Limb (tissue), 2 donors: ENCODE measurements around the gene SNRNP25.
"Not testable (repeated sequence)": the region's sequence is repeated elsewhere in the genome, so short reads cannot be mapped to it uniquely, and the experiment has no call there.

Experiments
- DNase-seq, 2 donors: peaks; one replicate each; pipeline ENCODE4 v3.0.0-alpha.2; 2016; ENCODE audit errors: extremely low spot score in 2 of 2

SNRNP25 gene

GRCh38 chr16:53346-54236, at the start of gene SNRNP25, which contains the start of gene POLR3K:
TSS of gene SNRNP25 (plus strand) at chr16:53828. CDS start at chr16:54017, 189 bp downstream.
TSS of gene POLR3K (minus strand) at chr16:53608. CDS start at chr16:53586, 22 bp downstream.
- DNase-seq: peak; percentile 98 to 99

- DNase-seq: peak in 1 of 2 donors; percentile 39
These were observed 43.5 kb upstream of the SNRNP25 start for GRCh38 chr16:9903-10665.

- not testable (repeated sequence) for DNase-seq
These were observed 42.9 kb upstream of the SNRNP25 start for GRCh38 chr16:10772-11171.

GRCh38 chr16:17062-17765, 36.4 kb upstream of the SNRNP25 start:
- DNase-seq: not testable (repeated sequence)

GRCh38 chr16:20886-21285, 32.7 kb upstream of the SNRNP25 start:
- not testable (repeated sequence) for DNase-seq

- DNase-seq: not testable (repeated sequence)
These were observed 29.5 kb upstream of the SNRNP25 start for GRCh38 chr16:24151-24550.

- DNase-seq: not testable (repeated sequence)
These were observed 27.7 kb upstream of the SNRNP25 start for GRCh38 chr16:25926-26348.

GRCh38 chr16:30627-31026, 23.0 kb upstream of the SNRNP25 start:
- DNase-seq: not testable (repeated sequence)

GRCh38 chr16:33154-33876, 20.3 kb upstream of the SNRNP25 start:
- not testable (repeated sequence) for DNase-seq

- DNase-seq: no peak
These were observed 19.6 kb upstream of the SNRNP25 start for GRCh38 chr16:33877-34647.

GRCh38 chr16:34648-34987, 19.0 kb upstream of the SNRNP25 start:
- no peak for DNase-seq

- DNase-seq: no peak
These were observed 18.5 kb upstream of the SNRNP25 start for GRCh38 chr16:35011-35677.

GRCh38 chr16:35678-36305, 17.8 kb upstream of the SNRNP25 start:
- DNase-seq: no peak

GRCh38 chr16:36336-36984, 17.2 kb upstream of the SNRNP25 start:
- DNase-seq: no peak

- no peak for DNase-seq
These were observed 16.1 kb upstream of the SNRNP25 start for GRCh38 chr16:37511-37910.

- DNase-seq: not testable (repeated sequence)
These were observed 15.4 kb upstream of the SNRNP25 start for GRCh38 chr16:38206-38605.

GRCh38 chr16:38941-39892, 14.4 kb upstream of the SNRNP25 start:
- no peak for DNase-seq
